ENCODE results near the gene LOXL1.

GRCh38 chr15:73900095-73900712 is 26.1 kb upstream of the LOXL1 start:
- TF ChIP-seq CTCF (IDR thresholded peaks at IDR 0.05) (no peak), POLR2AphosphoS5 (IDR thresholded peaks at IDR 0.05) (no peak), POLR2A (IDR thresholded peaks at IDR 0.05) (no peak), EP300 (IDR thresholded peaks at IDR 0.05) (no peak)

All from sigmoid colon (tissue), 4 donors.